Astrocyte of the spinal cord (primary cell): Measurements from ENCODE around the gene STC2.

Experiments
- DNase-seq: peaks from one replicate; pipeline ENCODE4 v3.0.0; 2011; ENCODE audit warnings: low read depth, low spot score
- H3K4me3 ChIP-seq: 2 replicates; pipeline ENCODE4 v1.5.1; 2011; ENCODE audit warnings: low read depth, mild to moderate bottlenecking, low read length, moderate library complexity
- in situ Hi-C: cut with HindIII; loops from 2 replicates; pipeline ENCODE4 v1.10.0; 2017; ENCODE audit warnings: low sequenced_read_pairs
- TF ChIP-seq, protein P1 (sequence below): IDR thresholded peaks from 2 replicates; pipeline ENCODE4 v1.5.1; 2012; ENCODE audit warnings: low read depth, mild to moderate bottlenecking, low read length, inconsistent platforms

STC2 gene

DNA sequence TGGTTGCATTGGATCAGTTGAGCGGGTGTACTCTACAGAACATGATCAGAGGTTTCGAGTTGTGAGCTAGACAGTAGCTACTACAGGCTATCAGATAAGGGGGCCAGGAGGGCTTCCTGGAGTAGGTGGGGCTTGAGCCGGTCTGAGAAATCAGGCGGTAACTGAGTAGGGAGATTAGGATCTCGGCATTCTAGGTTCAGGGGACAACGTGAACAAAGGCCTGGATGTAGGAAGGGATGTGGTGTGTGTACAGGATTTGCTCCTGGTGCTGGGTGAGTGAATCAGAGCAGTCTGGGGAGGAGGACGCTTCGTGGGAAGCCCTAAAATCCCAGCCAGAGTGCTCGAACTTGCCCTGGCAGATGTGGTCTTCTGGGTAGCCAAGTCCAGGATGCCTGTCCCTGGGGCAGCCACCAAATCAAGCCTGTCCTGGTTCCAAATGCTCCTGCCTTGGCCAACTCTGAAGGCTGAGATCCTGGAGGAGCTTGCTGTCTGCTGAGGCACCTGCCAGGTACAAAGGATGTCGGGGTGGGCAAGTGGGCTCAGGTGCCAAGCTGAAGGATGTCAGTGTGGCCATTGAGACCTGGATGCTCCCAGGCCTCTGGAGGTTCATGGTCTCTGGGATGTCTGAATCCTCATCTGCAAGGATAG, 33.4 kb downstream of the STC2 start:
- TF ChIP-seq, protein P1, sequence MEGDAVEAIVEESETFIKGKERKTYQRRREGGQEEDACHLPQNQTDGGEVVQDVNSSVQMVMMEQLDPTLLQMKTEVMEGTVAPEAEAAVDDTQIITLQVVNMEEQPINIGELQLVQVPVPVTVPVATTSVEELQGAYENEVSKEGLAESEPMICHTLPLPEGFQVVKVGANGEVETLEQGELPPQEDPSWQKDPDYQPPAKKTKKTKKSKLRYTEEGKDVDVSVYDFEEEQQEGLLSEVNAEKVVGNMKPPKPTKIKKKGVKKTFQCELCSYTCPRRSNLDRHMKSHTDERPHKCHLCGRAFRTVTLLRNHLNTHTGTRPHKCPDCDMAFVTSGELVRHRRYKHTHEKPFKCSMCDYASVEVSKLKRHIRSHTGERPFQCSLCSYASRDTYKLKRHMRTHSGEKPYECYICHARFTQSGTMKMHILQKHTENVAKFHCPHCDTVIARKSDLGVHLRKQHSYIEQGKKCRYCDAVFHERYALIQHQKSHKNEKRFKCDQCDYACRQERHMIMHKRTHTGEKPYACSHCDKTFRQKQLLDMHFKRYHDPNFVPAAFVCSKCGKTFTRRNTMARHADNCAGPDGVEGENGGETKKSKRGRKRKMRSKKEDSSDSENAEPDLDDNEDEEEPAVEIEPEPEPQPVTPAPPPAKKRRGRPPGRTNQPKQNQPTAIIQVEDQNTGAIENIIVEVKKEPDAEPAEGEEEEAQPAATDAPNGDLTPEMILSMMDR = no peak
- no peak for DNase-seq
- H3K4me3 ChIP-seq = no peak overlapping the region
- in situ Hi-C loops = no loop called here

DNA sequence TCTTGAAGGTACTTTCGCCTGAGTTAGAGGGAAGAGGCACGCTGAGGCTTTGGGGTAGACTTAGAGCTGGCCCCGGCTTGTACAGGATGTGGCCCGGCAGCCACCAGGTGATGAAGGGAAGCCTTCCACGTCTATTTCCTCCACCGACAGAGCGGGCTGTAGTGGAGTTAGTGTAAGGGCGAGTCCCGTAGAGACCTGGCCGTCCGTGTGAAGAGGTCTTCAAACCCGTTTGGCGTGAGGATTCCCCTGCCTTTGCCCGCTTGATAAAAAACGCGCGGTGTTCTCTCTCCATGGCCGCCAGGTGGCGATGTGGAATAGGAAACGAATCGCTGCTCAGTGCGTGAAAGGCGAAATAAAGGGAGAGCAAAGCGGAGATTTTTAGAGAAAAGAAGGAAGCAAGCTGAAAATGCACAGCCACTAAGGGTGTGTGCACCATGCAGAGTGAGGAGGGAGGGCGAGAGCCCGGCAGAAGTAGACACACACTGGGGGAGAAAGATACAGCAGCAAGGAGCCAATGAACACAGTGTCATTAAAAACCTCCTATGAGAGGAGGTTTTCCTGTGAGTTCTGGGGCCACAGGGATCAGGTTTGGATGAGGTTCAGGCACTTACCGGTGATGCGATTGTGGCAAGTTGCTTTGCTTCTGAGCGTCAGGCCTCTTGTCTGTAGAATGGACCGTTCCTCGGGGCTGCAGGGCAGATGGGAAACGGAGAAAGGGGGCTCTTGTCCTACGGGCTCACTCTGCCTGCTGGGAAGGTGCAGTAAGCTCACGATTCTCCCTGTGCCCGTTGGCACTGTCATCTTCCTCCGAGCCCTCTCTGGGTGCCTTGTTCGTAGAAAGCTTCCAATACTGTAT, 34.2 kb downstream of the STC2 start:
- TF ChIP-seq, protein P1 = peak; percentile 82
- in situ Hi-C loops = no loop called here
- DNase-seq = peak; percentile 78
- no peak overlapping the region for H3K4me3 ChIP-seq

DNA sequence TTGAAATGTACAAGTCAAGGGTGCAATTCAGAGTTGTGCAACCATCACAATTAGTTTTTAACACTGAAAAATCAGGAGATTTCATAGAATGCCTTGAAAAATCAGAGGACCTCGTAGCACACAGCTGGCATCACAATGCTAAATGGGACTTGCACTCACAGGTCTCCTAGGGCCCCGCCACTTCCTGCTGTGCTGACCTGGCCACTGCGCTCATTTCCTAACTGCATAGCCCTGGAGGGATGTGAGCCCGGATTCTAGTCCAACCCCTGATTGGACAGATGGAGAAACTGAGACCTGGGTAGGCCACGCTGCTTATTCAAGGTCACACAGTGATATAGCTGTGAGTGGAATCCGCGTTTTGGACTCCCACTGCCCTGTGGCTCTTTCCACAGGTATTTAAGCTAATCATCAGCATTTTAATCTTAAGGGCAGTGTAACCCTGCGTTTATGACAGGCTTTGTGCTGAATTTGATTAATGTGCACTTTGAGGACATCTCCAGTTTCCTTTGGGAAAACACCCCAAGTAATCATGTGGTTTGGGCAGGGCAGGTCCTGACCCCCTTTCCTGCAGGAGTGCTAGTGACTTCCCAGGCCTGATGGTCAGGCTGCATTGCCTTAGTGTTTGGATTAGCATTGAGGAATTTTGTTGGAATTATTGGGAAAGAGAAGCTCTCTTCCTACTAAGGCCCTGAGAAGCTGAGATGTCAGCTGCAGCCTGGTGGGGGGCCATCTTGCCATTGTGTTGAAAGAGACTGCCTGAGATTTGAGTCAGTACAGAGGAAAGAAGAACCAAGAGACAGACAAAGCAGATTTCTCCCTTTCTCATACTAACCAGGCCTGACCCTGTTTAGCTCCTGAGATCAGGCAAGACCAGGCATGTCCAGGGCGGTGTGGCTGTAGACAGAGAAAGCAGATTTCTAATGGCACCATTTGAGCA, 36.2 kb downstream of the STC2 start:
- peak; percentile 54 for DNase-seq
- no peak overlapping the region for H3K4me3 ChIP-seq
- in situ Hi-C loops = no loop called here
- TF ChIP-seq, protein P1 = no peak

DNA sequence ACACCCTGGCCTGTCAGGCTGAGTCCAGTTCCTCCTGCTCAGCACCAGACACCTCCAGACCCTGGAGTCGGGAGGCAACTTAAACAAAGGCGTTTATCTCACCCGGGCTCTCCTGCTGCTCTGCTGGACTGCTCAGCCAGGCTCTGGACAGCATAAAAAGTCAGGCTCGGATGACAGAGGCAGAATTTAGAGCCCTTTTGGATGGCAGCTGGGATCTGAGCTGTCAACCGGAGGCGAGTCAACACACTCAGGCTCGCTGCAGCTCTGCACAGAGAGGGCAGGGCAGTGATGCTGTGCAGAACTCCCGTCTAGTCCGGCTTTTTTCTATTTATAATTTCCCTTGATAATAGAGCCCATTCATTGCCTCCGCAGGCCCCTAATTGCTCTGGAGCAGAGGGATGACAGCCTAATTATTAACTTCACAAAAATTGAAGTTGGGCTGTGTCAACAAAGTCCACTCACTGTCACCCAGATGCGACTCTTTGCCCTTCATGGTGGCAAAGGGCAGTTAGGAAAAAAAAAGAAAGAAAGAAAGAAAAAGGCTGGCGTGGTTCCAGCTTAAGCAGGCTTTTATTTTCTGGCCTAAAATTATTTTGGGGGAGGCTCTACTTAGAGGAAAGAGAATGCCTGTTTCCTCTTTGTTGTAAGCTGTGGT, 37.6 kb downstream of the STC2 start:
- TF ChIP-seq, protein P1 = no peak
- in situ Hi-C loops = no loop called here
- H3K4me3 ChIP-seq = no peak overlapping the region
- DNase-seq = no peak

DNA sequence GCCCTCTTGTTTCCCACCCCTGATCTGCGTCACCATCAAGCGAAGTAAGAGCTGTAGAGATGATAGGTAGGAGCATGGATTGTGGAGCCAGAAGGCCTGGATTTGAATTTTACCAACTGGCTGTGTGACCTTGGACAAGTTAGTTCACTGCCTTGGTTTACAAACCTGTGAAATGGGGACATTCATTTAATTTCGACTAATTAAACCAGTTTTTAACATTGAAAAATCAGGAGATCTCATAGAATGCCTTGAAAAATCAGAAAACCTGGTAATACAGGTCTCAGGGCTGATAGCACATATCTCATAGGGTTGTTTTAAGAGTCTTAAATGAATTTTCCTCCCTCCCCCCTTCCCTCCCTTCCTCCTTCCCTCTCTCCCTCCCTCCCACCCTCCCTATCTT, 38.8 kb downstream of the STC2 start:
- TF ChIP-seq, protein P1 = no peak
- in situ Hi-C loops = no loop called here
- H3K4me3 ChIP-seq = no peak overlapping the region
- no peak for DNase-seq

DNA sequence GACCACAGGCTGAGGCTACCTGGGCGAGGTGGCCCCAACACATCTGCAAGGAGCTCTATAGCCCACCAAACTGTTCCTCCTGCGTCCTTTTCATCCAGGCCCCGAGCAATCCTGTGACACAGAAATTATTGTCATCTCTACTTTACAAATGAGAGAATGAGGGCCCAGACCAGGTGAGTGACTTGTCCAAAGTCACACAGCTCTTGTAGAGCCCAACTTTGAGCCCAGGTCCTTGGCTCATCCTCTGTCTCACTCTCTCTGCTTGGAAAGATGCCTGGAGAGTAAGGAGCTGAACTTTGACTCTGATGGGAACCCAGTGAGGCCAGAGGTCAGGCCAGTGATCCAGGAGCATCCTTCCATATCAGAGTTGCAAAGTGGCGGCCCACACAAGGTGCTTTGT, 39.6 kb downstream of the STC2 start:
- DNase-seq = no peak
- H3K4me3 ChIP-seq = no peak overlapping the region
- in situ Hi-C loops = no loop called here
- TF ChIP-seq, protein P1 = no peak
